DMS 273 treated with DMSO at 0.1 percent for 48 hours (cell line): Measurements from ENCODE around the gene MYO15A.

Source experiments
- DNase-seq: peaks from one replicate; lab custom pipeline; 2025; lab: John Stamatoyannopoulos, UW

Gene MYO15A

DNA sequence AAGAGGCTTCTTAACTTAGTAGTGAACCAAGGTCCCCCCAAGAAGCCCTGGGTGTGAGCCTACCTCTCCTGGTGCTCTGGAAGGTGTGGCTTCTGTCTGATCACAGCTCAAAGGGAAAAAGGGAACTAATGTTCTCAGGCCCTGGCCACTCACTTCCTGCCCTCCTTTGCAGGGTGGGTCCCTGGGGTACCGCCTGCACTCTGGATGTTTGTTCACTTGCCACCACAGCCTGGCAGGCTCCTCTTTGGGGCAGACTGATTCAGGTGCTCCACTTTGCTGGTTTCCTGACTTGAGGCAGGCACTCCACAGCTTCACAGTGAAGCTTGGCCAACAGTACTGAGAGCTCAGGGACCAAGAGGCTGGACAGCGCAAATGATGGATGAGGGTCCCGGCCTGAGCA, 5.9 kb upstream of the MYO15A start:
- DNase-seq = no peak

DNA sequence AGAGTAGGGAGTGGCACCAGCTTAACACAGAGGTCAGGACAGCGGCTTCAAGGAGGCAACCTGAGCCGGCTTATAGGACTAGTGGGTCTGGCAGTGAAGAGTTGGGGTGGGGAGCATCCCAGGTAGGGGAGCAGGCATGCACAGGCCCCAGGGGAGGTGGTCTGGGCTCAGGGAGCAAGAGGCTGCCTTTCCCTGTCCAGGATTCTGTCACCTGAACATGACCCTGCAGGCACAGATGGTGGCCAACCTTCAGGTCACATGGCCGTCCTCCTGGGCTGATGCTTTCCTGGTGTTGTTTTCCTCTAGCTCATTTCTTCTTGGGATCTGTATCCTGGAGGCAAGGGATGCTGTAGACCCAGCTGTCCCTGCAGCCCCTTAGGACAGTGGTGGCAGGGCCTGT, 3.5 kb upstream of the MYO15A start:
- no peak for DNase-seq

DNA sequence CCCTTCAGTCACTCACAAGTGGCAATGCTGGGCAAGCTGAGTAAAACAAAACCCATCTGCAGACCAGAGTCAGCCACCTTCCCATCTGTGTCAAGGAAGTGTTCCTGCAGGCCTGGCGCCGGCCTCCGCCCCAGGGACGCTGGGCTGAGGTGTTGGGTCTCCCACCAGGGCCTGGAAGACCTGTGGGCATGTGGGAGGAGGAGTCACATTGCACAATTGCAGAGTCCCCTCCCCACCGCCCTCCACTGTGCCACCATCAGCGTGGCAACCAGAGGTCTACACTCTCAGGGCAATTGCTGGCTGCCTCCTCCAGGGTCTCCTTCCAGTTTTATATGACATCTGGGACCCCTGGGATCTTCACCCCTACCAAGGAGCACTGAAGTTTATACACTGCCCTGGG, 3.0 kb upstream of the MYO15A start:
- no peak for DNase-seq

DNA sequence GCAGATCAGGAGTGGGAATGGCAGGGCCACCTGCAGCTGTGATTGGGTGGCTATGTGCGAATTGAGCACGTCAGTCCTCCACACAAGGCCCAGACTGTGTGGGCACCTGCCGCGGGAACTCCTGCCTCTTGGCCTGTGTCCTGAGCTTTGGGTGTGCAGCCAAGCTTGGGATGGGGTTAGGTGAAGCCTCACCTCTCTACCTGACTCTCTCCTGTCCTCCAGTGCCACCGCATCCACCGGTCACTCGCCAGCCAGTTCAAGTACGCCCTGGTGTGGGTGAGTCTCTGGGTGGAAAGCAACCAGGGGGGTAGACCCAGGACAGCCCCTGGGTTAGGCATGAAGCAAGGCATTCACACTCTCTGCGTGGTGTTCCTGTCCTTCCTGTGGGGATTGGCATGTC, 2.3 kb upstream of the MYO15A start:
- DNase-seq = no peak

DNA sequence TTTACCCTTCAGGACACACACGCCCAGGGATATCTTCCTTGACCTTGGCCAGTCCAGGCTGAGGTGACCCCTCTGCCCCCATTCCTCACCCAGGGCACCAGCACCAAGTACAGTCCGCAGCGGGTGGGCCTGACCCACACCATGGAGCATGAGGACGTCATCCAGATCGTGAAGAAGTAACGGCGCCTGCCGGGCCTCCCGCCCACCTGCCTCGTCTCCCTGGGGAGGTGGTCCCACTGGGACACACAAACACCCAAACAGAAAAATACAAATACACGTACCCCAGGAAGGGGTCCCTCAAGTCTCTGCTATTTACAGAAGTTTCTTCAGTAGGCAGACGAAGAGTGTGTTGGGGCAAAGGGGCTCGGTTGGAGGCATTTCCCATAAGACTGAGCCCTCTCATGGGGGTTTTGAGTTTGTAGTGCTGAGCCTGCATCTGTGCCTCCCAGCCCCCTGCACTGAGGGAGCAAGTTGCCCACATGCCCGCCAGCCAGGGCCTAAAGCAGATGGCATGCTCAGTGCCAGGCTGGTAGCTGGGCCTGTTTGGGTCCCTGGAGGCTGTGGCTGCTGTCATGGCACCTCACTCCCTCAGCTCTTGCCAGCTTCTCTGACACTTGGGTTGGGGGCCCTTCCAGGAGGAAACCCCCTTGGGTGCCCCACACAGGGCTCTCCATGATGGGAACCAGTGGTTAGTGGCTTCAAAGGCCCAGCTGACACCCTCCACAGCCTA, 1.3 kb upstream of the MYO15A start:
- DNase-seq = no peak

DNA sequence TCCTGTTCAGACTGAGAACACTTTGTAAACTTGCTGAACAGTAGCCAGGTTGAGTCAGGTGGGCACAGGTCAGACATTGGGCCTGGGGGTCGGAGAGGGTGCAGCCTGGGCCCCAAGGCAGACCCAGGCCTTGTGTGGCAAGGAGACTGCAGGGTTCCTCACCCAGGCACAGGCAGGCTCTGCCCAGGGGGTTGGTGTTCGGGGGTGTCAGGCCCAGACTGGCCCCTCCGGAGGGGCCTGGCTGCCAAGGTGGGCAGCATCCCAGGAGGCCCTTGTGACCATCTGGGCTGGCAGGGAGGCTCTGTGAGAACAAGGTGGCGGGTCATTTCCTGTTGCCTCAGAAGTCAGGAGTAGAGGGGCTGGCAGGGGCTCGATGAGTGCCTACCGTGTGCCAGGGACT, 585 bp upstream of the MYO15A start:
- no peak for DNase-seq

DNA sequence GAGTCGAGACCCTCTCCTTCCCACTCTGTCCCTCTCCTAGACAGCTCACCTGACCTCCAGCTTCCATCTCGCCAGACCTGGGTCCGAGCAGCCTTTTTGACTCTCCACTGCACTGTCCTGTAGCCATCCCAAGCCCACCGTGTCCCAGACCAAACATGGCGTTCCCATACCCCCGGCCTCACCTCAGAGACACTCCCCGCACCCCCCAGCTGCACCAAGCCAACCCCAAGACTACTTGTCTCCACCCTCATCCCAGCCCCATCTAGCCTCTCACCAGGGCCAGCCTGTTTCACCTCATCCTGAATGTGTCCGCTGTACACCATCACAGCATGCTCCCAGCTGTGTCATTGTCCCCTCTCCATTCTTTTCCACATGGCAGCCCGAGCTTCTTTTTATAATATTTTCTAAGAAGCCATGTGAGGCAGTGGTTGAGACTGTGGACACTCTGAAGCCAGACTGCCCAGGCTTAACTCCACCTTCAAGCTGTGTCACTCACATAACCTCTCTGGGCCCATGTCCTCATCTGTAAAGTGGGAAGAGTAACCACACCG, 1.5 kb downstream of the MYO15A start:
- no peak for DNase-seq

DNA sequence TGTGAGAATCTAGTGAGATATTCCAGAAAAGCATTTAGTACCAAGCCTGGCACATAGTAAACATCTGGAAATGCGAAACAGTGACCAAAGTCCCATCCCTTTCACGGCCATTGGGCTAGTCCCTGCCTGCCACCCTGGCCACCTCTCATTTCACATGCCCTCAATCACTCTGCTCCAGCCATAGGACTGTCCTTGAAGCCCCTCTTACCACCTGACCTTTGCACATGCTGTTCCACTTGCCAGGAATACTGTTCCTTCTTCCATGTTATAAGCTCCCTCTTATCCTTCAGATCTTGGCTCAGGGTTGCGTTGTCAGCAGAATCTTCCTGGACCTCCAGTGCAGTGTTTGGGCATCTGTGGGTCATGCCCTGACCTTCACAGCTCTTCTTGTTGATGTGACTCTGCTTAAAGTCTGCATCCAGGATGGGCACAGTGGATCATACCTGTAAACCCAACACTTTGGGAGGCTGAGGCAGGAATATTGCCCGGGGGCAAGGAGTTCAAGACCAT, 2.1 kb downstream of the MYO15A start:
- no peak for DNase-seq

DNA sequence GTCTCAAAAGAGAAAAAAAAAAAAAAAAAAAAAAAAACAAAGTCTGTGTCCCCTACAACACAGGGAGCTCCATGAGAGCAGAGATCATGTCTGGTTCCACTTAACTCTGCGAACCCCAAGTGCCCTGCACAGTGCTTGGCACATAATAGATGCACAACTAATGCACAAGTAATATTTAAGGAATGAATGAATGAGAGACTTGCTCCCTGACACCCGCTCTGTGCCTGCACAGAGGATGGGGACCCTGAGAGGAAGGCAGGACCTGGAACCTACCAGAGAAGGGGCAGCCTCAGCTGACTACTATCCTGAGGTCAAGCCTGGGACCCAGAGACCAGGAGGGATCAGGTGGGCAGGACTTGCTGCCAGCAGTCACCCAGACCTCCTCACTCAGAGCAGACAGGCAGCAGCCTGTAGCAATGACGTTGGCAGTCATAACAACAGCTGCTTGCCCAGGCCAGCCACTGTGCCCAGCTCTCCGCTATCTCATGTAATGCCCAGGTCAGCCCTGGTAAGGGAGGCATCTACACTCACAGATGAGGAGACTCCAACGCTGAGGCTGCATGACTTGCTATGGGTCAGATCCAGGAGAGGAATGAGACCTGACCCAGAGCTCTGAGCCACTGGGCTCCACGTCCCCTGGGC, 2.9 kb downstream of the MYO15A start:
- DNase-seq = no peak

DNA sequence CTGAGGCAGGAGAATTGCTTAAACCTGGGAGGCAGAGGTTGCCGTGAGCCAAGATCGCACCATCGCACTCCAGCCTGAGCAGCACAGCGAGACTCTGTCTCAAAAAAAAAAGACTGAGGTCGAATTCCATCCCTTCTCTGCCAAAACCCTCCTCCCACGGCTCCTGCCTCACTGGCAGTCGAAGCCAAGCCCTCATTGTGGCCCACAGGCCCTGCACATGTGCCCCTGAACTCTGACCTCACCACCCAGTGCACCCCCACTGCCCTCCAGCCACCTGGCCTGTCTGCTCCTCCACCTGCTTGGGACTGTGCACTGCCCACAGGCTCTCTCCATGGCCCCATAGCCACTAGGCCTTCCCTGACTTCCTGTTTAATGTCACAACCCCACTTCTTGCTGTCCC, 7.0 kb downstream of the MYO15A start:
- DNase-seq = no peak

DNA sequence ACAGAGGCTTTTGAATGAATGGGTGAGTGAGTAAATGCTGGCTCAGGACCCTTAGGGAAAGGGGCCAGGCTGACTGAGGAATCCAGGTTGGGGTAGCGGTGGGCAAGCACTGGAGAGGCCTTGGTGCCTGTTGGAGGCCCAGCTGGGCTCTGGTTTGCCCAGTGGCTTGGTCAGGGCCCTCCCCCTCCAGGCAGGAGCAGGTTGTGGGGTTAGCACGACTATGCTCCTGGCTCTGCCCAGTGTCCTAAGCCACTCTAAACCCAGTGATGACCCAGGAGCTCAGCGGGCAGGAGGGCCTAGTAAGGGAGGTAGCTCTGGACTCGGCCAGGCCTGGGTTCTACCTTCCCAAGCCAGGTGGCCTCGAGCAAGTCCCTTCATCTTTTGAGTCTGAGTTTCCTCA, 7.5 kb downstream of the MYO15A start:
- no peak for DNase-seq

DNA sequence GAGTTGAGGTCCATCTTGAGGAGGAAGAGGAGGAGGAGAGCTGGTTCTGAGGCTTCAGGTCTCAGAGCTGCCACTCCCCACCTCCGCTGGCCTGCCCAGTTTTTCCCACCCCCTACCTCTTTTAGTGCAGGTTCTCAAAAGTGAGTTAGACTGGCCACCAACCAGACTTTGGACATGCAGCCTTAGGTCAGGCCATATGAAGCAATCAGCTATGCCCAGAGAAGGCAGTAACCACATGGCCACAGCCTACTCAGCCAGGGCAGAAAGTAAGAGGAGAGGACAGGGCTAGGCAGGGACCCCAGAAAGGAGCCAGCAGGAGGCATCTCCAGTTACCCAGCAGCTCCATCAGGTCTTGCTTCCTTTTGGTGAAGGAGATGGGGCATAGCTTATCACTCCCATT, 9.0 kb downstream of the MYO15A start:
- DNase-seq = no peak

DNA sequence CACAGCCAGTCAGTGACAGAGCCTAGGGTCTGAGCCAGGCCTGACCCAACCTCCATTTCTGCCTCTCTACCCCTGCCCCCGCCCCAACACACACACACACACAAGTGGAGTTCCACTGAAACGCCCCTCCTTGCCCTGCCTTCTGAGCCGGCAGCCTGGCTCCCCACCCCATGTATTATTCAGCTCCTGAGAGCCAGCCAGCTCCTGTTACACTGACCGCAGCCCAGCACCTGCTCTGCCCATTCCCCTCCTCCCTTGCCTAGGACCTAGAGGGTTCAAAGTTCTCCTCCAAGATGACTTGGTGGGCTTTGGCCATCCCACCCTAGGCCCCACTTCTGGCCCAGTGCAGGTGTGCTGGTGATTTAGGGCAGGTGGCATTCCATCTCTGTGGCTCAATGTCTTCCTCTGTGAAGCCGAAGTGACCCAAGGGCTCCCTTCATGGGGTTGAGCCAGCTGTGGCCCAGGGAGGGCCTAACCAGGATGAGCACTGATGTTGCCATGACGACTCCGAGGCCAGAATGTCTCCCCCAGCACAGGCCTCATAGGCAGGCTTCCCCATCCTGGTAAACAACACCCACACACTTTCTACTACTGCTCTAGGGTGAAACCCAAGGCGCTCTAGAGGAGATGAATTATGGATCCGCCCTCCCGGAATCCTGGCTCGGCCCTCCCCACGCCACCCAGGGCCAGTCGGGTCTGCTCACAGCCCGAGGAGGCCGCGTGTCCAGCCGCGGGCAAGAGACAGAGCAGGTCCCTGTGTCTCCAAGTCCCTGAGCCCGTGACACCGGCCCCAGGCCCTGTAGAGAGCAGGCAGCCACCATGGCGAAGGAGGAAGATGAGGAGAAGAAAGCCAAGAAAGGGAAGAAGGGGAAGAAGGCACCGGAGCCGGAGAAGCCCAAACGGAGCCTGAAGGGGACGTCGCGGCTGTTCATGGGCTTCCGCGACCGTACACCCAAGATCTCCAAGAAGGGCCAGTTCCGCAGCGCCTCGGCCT, 9.7 kb downstream of the MYO15A start:
- no peak for DNase-seq

DNA sequence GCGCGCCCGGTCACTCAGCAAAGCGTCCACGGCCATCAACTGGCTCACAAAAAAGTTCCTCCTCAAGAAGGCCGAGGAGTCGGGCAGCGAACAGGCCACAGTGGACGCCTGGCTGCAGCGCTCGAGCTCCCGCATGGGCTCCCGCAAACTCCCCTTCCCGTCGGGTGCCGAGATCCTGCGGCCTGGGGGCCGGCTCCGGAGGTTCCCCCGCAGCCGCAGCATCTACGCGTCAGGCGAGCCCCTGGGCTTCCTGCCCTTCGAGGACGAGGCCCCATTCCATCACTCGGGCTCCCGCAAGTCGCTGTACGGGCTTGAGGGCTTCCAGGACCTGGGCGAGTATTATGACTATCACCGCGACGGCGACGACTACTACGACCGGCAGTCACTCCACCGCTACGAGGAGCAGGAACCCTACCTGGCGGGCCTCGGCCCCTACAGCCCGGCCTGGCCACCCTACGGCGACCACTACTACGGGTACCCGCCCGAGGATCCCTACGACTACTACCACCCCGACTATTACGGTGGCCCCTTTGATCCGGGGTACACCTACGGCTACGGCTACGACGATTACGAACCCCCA, 10.7 kb downstream of the MYO15A start:
- DNase-seq = no peak

DNA sequence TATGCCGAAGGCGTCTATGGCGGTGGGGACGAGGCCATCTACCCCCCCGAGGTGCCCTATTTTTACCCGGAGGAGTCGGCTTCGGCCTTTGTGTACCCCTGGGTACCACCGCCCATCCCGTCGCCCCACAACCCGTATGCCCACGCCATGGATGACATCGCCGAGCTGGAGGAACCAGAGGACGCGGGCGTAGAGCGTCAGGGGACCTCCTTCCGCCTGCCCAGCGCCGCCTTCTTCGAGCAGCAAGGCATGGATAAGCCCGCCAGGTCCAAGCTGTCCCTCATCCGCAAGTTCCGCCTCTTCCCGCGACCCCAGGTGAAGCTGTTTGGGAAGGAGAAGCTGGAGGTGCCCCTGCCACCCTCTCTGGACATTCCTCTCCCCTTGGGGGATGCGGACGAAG, 11.4 kb downstream of the MYO15A start:
- DNase-seq = no peak

DNA sequence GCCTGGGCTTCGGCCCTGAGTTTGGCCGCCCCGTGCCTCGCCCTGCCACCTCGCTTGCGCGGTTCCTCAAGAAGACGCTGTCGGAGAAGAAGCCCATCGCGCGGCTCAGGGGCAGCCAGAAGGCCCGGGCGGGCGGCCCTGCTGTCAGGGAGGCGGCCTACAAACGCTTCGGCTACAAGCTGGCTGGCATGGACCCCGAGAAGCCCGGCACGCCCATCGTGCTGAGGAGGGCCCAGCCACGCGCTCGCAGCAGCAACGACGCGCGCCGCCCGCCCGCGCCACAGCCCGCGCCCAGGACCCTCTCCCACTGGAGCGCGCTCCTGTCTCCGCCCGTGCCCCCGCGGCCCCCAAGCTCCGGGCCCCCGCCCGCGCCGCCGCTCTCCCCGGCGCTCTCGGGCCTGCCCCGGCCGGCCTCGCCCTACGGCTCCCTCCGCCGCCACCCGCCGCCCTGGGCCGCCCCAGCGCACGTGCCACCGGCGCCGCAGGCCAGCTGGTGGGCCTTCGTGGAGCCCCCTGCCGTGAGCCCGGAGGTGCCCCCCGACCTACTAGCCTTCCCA, 12.0 kb downstream of the MYO15A start:
- DNase-seq = no peak

DNA sequence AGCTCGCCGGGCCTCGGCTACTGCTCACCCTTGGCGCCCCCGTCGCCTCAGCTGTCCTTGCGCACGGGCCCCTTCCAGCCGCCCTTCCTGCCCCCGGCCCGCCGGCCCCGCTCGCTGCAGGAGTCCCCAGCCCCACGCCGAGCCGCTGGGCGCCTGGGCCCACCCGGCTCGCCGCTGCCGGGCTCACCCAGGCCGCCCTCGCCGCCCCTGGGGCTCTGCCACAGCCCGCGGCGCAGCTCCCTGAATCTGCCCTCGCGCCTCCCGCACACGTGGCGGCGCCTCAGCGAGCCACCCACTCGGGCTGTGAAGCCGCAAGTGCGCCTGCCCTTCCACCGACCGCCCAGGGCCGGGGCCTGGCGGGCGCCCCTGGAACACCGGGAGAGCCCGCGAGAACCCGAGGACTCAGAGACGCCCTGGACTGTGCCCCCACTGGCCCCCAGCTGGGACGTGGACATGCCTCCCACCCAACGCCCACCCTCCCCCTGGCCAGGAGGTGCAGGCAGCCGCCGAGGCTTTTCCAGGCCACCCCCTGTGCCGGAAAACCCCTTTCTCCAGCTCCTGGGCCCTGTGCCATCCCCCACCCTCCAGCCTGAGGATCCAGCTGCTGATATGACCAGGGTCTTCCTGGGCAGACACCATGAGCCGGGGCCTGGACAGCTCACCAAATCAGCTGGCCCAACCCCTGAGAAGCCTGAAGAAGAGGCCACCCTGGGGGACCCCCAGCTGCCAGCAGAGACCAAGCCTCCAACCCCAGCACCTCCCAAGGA, 12.8 kb downstream of the MYO15A start:
- DNase-seq = no peak

DNA sequence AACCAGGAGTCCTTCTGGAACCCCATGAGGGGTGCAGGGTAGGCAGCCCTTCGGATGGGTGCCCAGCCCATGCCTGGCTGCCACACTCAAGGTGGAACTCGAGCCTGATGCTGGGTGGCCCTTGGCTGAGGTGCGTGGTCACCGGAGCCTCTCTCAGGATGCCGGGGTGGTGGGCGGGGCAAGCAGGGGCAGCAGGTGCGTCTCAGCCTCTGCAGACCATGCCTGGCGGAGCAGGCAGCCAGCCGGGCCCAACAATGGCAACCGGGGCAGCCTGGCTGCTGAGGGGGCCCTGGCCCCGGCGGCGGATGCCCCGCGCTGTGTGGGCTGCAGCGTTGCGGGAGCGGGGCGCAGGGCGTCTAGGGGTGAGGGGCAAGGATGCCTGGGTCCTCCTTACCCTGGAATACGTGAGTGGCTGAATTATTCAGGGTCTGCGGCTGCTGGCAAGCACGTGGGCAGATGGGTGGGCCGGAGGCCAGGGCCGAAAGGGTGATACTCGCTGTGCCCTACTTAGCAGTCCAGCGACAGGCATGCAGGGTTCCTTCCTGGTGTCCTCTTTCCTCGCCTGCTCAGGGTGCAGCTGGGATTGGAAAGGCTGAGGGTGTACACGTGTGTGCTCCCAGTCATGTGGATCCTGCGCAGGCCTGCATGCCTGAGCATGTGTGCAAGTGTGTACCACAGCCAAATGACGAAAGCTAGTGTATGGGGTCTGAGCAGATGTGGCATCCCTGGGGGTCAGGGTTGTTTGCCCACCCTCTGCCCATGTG, 14.6 kb downstream of the MYO15A start:
- DNase-seq = no peak

DNA sequence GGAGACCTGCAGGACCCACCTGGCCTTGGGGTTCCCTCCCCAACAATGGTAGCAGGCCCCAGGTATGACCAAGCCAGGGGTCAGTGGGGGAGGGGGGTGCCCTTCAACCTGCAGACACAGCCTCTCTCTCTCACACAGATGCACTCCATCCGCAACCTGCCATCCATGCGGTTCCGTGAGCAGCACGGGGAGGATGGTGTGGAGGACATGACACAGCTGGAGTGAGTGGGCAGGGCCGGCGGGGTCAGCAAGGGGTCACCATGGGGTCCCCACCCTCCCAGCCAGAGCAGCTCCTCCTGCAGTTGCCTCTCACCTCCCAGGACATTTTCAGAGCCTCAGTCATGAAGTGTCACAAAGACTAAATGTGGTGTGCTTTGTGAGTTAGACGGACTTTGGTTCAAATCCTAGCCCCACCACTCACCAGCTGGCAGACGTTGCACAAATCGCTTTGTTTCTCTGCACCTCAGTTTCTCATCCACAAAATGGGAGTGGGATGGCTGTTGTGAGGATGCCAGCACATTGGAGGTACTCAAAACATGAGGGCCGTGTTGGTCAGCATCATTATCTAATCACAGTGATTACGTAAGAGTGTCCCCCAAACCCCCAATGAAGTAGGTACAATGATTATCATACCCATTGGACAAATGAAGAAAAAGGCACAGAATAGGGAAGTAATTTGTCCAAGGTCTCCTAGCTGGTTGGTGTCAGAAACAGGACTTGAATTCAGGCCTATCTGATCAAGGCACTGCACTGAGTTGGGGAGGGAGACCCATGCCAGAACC, 16.0 kb downstream of the MYO15A start:
- no peak for DNase-seq
